ENCODE data around the gene MYBBP1A. TPM values are rescaled to one million over a fixed set of nuclear protein-coding genes. Genes with fewer than 3 reads are reported as not detected.
"Not testable (repeated sequence)": the region's sequence is repeated elsewhere in the genome, so short reads cannot be mapped to it uniquely, and the experiment has no call there.

MYBBP1A gene
- total RNA-seq, 1 donor from 2014 or later = 88.7 TPM

GRCh38 chr17:4590981-4591453, 35.8 kb upstream of the MYBBP1A start:
- intact Hi-C loops (cut with micrococcal nuclease) = no loop called here

- intact Hi-C loops (cut with micrococcal nuclease) = not testable (repeated sequence)
These were observed 34.9 kb upstream of the MYBBP1A start for GRCh38 chr17:4590042-4590441.

GRCh38 chr17:4588898-4589625, 33.9 kb upstream of the MYBBP1A start:
- intact Hi-C loops (cut with micrococcal nuclease) = no loop called here

GRCh38 chr17:4588391-4588790, 33.2 kb upstream of the MYBBP1A start:
- intact Hi-C loops (cut with micrococcal nuclease) = no loop called here

GRCh38 chr17:4587803-4588202, 32.6 kb upstream of the MYBBP1A start:
- intact Hi-C loops (cut with micrococcal nuclease) = no loop called here

GRCh38 chr17:4587195-4587594, 32.0 kb upstream of the MYBBP1A start:
- intact Hi-C loops (cut with micrococcal nuclease) = no loop called here

GRCh38 chr17:4586043-4586442, 30.9 kb upstream of the MYBBP1A start:
- intact Hi-C loops (cut with micrococcal nuclease) = no loop called here

GRCh38 chr17:4585638-4585994, 30.4 kb upstream of the MYBBP1A start:
- intact Hi-C loops (cut with micrococcal nuclease) = no loop called here

GRCh38 chr17:4584917-4585637, 29.9 kb upstream of the MYBBP1A start:
- intact Hi-C loops (cut with micrococcal nuclease) = no loop called here

- intact Hi-C loops (cut with micrococcal nuclease) = no loop called here
These were observed 29.1 kb upstream of the MYBBP1A start, which contains the start of gene SMTNL2 for GRCh38 chr17:4584101-4584916. SMTNL2 (plus strand) TSS chr17:4584529; CDS start chr17:4584606, 77 bp downstream.

- intact Hi-C loops (cut with micrococcal nuclease) = no loop called here
These were observed 28.6 kb upstream of the MYBBP1A start for GRCh38 chr17:4583782-4584100.

- intact Hi-C loops (cut with micrococcal nuclease) = no loop called here
These were observed 28.0 kb upstream of the MYBBP1A start for GRCh38 chr17:4583206-4583605.

GRCh38 chr17:4582691-4583090, 27.5 kb upstream of the MYBBP1A start:
- intact Hi-C loops (cut with micrococcal nuclease) = no loop called here

- intact Hi-C loops (cut with micrococcal nuclease) = no loop called here
These were observed 26.9 kb upstream of the MYBBP1A start for GRCh38 chr17:4582101-4582501.

GRCh38 chr17:4580291-4580690, 25.1 kb upstream of the MYBBP1A start:
- intact Hi-C loops (cut with micrococcal nuclease) = no loop called here

- intact Hi-C loops (cut with micrococcal nuclease) = no loop called here
These were observed 24.5 kb upstream of the MYBBP1A start for GRCh38 chr17:4579678-4580077.

GRCh38 chr17:4578349-4578748, 23.2 kb upstream of the MYBBP1A start:
- intact Hi-C loops (cut with micrococcal nuclease) = not testable (repeated sequence)

GRCh38 chr17:4577386-4577993, 22.3 kb upstream of the MYBBP1A start:
- intact Hi-C loops (cut with micrococcal nuclease) = no loop called here

GRCh38 chr17:4576729-4577322, 21.6 kb upstream of the MYBBP1A start:
- intact Hi-C loops (cut with micrococcal nuclease) = no loop called here

- intact Hi-C loops (cut with micrococcal nuclease) = no loop called here
These were observed 21.0 kb upstream of the MYBBP1A start for GRCh38 chr17:4576161-4576558.

GRCh38 chr17:4574448-4575045, 19.4 kb upstream of the MYBBP1A start:
- intact Hi-C loops (cut with micrococcal nuclease) = no loop called here
